ENCODE measurements around the gene MYCBPAP. TPM values are rescaled to one million over a fixed set of nuclear protein-coding genes. Genes with fewer than 3 reads are reported as not detected.

The MYCBPAP gene, protein sequence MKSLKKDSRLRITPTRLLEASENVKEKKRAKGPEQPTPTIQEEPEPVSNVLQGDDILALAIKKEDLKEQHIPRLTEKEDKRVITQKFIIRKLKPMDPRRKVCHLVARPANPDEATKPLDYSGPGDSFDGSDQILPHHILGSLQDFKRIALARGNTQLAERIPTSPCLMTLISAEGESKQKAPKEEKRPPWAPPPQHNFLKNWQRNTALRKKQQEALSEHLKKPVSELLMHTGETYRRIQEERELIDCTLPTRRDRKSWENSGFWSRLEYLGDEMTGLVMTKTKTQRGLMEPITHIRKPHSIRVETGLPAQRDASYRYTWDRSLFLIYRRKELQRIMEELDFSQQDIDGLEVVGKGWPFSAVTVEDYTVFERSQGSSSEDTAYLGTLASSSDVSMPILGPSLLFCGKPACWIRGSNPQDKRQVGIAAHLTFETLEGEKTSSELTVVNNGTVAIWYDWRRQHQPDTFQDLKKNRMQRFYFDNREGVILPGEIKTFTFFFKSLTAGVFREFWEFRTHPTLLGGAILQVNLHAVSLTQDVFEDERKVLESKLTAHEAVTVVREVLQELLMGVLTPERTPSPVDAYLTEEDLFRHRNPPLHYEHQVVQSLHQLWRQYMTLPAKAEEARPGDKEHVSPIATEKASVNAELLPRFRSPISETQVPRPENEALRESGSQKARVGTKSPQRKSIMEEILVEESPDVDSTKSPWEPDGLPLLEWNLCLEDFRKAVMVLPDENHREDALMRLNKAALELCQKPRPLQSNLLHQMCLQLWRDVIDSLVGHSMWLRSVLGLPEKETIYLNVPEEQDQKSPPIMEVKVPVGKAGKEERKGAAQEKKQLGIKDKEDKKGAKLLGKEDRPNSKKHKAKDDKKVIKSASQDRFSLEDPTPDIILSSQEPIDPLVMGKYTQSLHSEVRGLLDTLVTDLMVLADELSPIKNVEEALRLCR
- 2.3 and 3.0 TPM in 2 replicates for total RNA-seq
- polyA plus RNA-seq = 0.16 and 0.40 TPM in 2 replicates
- 0.28 and 0.80 TPM in 2 replicates for polyA plus RNA-seq (2012)
- polyA minus RNA-seq (ENCODE audit: low replicate concordance) = not detected in 2 replicates

DNA sequence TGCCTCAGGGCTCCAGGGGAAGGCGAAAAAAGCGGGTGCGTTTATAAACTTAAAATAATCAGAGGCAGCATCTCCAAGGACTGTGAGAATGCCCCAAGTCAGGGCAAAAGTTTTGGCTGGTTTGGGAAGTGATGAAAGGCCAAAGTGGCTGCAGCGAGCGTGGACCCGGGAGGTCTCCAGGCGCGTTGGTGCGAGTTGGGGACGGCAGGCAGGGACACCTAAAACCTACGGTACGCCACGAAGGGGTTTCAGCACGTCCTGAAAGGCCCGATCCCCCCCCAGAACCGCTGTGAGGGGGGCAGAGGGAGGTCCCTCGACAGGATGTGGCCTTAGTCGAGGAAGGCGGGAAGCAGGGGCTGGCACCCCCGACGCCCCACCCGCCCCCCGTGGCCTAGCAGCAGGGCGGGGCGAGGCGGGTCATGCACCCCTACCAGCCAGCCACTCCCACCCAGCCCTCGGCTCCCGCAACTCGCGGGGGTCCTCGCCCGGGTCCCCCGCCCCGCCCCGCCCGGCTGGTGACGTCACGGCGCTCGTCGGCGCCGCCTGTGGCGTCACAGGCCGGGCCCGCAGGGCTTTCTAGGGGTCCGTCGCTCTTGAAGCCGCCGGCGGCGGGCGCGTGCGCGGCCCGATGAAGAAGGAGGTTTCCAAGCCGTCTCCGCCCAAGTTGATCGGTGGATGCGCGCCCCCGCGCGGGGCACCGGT lies at the start of gene MYCBPAP:
MYCBPAP (plus strand) TSS at position 569 of the 702 bp plus-strand sequence. CDS start 236 bp downstream, outside the sequence.
- Histone ChIP-seq H4K20me1 (ENCODE audit: control insufficient read depth, extremely low read depth, insufficient read depth, low read length) (no peaks in the 10 kb centered on the region), H3K79me2 (ENCODE audit: control insufficient read depth, insufficient read depth, low read length) (no peaks in the 10 kb centered on the region), H3K9ac (ENCODE audit: insufficient read depth, low read length) (peak within 1 kb of the TSS; percentile 70), H2AFZ (ENCODE audit: low read length) (peak within 1 kb of the TSS; percentile 96), H3K9me3 (ENCODE audit: control insufficient read depth, insufficient read depth, low read depth, low read length) (no peaks in the 10 kb centered on the region), H3K4me1 (ENCODE audit: control insufficient read depth, extremely low read depth, insufficient read depth, low read length) (no peaks in the 10 kb centered on the region), H3K27ac (ENCODE audit: insufficient read depth, low read length) (peak within 1 kb of the TSS; percentile 65), H3K27me3 (ENCODE audit: control insufficient read depth, insufficient read depth, low read length) (no peaks in the 10 kb centered on the region), H3K4me2 (ENCODE audit: extremely low read depth, insufficient read depth, low read length) (peak within 1 kb of the TSS; percentile 87), H3K4me3 (replicated peaks in 1 of 4; ENCODE audit: control extremely low read depth in 1 of 4, insufficient read depth in 1 of 4, low read depth in 3 of 4, low read length in 4 of 4) (peak within 1 kb of the TSS; percentile 39 to 60 (median 56)), H3K36me3 (ENCODE audit: control insufficient read depth, insufficient read depth, low read length) (no peaks in the 10 kb centered on the region)
- TF ChIP-seq, protein P1, sequence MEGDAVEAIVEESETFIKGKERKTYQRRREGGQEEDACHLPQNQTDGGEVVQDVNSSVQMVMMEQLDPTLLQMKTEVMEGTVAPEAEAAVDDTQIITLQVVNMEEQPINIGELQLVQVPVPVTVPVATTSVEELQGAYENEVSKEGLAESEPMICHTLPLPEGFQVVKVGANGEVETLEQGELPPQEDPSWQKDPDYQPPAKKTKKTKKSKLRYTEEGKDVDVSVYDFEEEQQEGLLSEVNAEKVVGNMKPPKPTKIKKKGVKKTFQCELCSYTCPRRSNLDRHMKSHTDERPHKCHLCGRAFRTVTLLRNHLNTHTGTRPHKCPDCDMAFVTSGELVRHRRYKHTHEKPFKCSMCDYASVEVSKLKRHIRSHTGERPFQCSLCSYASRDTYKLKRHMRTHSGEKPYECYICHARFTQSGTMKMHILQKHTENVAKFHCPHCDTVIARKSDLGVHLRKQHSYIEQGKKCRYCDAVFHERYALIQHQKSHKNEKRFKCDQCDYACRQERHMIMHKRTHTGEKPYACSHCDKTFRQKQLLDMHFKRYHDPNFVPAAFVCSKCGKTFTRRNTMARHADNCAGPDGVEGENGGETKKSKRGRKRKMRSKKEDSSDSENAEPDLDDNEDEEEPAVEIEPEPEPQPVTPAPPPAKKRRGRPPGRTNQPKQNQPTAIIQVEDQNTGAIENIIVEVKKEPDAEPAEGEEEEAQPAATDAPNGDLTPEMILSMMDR (conservative IDR thresholded peaks at IDR 0.05 in 1 of 2, IDR thresholded peaks at IDR 0.05 in 1 of 2; ENCODE audit: low read depth in 1 of 2, low read length in 2 of 2) = no peak
- TF ChIP-seq EZH2 (IDR thresholded peaks at IDR 0.05; ENCODE audit: low read length, missing control alignments) = no peak
- peak; percentile 80 to 83 for DNase-seq (ENCODE audit: low read depth in 2 of 2)

DNA sequence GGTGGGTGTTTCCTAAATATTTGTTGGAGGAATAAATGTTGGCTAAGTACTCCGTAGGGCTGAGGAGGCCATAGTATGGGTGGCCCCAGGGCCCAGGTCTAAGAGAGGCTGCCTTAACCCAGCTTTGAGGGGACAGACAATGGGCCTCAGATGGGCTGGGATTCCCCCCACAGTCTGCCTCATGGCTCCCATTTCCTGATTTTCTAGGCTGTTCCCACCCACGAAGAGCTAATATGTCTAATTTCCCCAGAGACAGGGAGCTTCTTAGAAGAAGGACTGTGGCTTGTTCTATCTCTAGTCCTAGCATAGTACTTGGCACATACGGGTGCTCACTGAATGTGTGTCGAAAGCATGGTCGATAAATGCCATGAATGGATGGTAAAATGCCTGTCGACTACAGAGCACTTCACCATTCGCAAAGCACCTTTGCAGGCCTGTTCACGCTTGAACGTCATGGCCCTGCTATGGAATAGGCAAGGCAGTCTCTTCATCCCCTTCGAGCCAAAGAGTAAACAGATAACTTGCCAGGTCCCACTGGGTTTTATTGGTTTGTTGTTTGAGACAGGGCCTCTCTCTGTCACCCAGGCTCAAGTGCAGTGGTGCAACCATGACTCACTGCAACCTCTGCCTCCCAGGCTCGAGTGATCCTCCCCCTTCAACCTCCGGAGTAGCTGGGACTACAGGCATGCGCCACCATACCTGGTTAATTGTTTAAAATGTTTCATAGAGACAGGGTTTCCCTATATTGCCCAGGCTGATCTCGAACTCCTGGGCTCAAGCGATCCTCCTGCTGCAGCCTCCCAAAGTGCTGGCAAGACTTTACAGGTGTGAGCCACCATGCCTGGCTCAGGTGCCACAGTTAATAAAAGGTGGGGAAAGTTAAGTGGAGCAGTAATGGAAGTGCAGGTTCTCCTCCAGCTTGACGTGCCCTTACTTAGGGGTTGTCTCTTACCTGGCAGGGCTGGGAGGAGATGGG lies 49.2 kb upstream of the MYCBPAP start:
- peak in 1 of 2 donors; percentile 12 for DNase-seq (ENCODE audit: low read depth in 2 of 2)
- TF ChIP-seq, protein P1 (conservative IDR thresholded peaks at IDR 0.05 in 1 of 2, IDR thresholded peaks at IDR 0.05 in 1 of 2; ENCODE audit: low read depth in 1 of 2, low read length in 2 of 2) = no peak
- no peak for TF ChIP-seq EZH2 (IDR thresholded peaks at IDR 0.05; ENCODE audit: low read length, missing control alignments)

More for the DNA sequence above, 49.2 kb upstream of the MYCBPAP start:
- no peak overlapping the region for H3K4me3 ChIP-seq (replicated peaks in 1 of 4; ENCODE audit: control extremely low read depth in 1 of 4, insufficient read depth in 1 of 4, low read depth in 3 of 4, low read length in 4 of 4)
- H3K9ac ChIP-seq (ENCODE audit: insufficient read depth, low read length) = no peak overlapping the region
- no peaks in the 10 kb centered on the region for H3K79me2 ChIP-seq (ENCODE audit: control insufficient read depth, insufficient read depth, low read length)
- H3K27me3 ChIP-seq (ENCODE audit: control insufficient read depth, insufficient read depth, low read length) = no peaks in the 10 kb centered on the region
- H3K4me1 ChIP-seq (ENCODE audit: control insufficient read depth, extremely low read depth, insufficient read depth, low read length) = no peaks in the 10 kb centered on the region
- no peak overlapping the region for H2AFZ ChIP-seq (ENCODE audit: low read length)
- H3K4me2 ChIP-seq (ENCODE audit: extremely low read depth, insufficient read depth, low read length) = no peak overlapping the region
- no peak overlapping the region for H3K27ac ChIP-seq (ENCODE audit: insufficient read depth, low read length)
- H3K9me3 ChIP-seq (ENCODE audit: control insufficient read depth, insufficient read depth, low read depth, low read length) = no peaks in the 10 kb centered on the region
- no peaks in the 10 kb centered on the region for H3K36me3 ChIP-seq (ENCODE audit: control insufficient read depth, insufficient read depth, low read length)
- H4K20me1 ChIP-seq (ENCODE audit: control insufficient read depth, extremely low read depth, insufficient read depth, low read length) = no peaks in the 10 kb centered on the region
